Epithelial cell of esophagus (primary cell): ENCODE results near the gene PARD3B.

Experiments
- DNase-seq: peaks from one replicate; pipeline ENCODE4 v3.0.0; 2010; ENCODE audit warnings: low read depth
- H3K4me3 ChIP-seq: 2 replicates; pipeline ENCODE4 v1.5.1; 2011; ENCODE audit warnings: mild to moderate bottlenecking, low read length, control low read depth
- TF ChIP-seq, protein P1 (sequence below): IDR thresholded peaks from 2 replicates; pipeline ENCODE4 v1.5.1; 2011; ENCODE audit warnings: low read depth, mild to moderate bottlenecking, low read length, control low read depth, inconsistent platforms; ENCODE audit not compliant: insufficient read depth; ENCODE audit errors: missing control alignments

Gene PARD3B

DNA sequence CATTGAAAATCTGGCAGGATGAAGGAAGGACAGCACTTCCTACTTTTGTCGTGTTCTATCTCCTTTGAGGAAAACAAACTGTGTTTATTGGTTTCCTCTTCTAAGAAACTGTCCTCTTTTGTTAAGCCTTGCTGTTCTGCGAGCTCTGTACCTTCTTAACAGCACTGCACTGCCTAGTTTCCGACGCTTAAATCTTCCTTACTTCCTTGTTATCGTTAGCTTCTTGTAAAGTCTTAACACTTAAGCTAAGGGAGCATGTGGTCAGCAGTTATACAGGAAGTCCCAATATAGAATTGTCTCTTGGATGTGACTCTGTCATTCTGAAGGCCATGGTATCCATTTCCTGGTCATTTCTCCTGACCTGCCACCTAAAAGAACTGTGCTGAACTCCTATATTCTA lies 584.3 kb downstream of the PARD3B start:
- H3K4me3 ChIP-seq = no peak overlapping the region
- DNase-seq = no peak
- TF ChIP-seq, protein P1, sequence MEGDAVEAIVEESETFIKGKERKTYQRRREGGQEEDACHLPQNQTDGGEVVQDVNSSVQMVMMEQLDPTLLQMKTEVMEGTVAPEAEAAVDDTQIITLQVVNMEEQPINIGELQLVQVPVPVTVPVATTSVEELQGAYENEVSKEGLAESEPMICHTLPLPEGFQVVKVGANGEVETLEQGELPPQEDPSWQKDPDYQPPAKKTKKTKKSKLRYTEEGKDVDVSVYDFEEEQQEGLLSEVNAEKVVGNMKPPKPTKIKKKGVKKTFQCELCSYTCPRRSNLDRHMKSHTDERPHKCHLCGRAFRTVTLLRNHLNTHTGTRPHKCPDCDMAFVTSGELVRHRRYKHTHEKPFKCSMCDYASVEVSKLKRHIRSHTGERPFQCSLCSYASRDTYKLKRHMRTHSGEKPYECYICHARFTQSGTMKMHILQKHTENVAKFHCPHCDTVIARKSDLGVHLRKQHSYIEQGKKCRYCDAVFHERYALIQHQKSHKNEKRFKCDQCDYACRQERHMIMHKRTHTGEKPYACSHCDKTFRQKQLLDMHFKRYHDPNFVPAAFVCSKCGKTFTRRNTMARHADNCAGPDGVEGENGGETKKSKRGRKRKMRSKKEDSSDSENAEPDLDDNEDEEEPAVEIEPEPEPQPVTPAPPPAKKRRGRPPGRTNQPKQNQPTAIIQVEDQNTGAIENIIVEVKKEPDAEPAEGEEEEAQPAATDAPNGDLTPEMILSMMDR = no peak

DNA sequence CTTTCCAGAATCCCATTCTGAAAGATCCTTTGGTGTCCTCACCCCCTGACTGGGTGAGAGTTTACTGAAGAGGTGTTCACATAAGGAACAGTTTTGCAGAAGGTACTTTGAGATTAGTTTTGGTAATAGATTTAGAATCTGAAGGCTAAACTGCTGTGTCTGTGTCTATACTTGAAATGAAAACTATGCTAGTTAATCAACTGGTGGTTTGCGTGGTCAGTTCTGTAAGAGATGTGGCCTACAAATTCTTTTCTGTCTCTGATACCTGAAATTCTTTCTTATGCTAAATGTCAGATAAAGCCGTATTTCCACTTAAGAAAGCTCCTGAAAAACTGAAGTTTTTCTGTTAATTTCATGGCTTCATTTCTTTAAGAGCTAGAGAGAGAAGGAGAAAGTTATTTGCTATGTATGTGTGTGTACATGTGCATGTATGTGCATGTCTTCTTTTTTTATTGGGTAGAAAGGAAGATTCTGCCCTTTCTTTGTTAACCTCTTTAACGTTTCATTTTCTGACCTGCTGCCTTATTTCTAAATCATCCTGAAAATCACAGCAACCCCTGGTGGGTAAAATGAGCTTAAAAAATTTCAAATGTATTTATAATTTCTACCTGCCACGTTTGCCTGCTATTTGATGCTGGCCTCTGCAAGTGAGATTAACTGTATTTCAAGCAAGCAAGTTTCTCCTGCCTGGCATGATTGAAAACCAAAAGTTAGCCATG lies 585.0 kb downstream of the PARD3B start:
- H3K4me3 ChIP-seq = no peak overlapping the region
- TF ChIP-seq, protein P1 = no peak
- DNase-seq = no peak

DNA sequence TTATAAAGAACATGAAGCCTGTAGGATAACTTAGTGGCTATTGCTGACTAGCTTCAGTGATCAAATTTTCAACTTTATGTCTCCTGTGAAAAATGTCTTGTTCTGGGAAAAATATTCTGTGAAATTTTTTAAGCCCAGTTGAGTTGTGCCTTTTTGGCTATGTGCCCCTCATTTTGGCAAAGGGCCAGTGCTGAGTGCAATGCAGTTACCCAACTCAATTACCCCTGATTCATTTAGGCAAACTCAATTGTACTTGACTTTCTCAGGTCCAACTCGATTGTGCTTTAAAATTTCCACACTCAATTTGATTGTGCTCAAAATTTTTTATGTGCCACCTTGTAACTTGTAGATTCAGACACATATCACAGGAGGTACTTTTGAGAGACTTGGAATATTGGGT lies 588.3 kb downstream of the PARD3B start:
- DNase-seq = no peak
- H3K4me3 ChIP-seq = no peak overlapping the region
- TF ChIP-seq, protein P1 = no peak

DNA sequence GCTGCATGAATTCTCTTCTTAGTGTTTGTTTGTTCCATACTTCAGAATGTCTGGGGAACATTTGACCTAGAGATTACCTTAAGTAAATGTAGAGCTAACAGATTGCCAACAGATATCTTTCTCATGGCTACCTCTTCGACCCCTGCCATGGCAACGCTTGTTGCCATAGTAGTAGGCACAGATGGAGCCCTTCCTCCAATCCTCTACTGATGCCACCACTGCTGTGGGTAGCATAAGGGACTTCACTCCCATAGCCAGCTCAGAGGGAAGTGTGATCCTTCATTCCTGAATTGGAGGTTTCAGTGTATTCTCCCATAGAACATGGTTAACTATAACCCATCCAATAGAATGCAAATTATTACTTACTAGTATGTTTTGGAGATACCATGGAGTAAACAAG lies 593.5 kb downstream of the PARD3B start:
- DNase-seq = no peak
- TF ChIP-seq, protein P1 = no peak
- H3K4me3 ChIP-seq = no peak overlapping the region

DNA sequence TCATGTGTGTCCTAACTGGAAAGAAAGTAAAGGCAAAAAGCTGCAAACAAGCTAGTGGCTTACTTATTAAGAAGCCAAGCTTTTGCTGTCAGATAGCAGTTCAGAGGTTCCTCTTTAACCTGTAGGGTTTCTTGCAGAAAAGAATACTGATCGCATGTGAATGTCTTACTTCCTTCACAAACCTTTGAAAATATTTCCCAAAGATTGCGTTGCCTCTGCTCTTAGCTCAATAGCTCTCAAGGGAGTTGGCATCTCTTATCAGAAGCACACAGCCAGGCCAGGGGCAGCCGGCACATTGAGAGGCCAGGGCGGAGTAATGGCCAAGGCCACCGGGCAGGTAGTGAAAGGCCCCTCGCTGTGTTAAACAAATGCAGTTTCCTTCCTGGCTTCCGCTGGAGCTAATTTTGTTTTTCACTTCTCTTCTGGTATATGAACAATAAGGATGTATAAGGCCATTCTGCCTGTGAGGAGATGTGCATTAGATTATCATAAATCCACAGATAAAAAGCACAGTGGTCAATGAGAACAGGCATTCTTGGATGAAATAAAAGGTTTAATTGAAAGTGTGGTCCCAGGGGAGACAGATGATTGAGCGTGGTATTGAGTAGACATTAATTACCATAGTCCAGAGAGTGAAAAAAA lies 594.7 kb downstream of the PARD3B start:
- no peak overlapping the region for H3K4me3 ChIP-seq
- no peak for DNase-seq
- TF ChIP-seq, protein P1 = no peak

DNA sequence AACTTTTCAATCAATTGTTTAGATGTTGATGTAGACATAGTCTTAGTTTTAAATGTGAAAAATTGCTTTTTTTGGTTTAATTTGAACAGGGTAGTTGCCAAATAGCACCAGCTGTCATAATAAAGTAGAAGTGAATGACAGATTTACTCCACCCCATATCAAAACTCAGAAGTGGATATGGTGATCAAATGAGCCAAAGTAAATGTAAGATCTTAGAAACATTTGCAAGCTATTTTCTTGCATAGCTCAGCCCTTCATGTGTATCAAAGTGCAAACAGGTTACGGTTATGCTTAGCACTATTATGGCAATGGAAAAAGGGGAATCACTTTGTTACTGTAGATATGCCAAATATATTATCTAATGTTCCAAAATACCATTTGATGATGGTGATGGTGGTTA lies 596.1 kb downstream of the PARD3B start:
- no peak overlapping the region for H3K4me3 ChIP-seq
- no peak for DNase-seq
- TF ChIP-seq, protein P1 = no peak

DNA sequence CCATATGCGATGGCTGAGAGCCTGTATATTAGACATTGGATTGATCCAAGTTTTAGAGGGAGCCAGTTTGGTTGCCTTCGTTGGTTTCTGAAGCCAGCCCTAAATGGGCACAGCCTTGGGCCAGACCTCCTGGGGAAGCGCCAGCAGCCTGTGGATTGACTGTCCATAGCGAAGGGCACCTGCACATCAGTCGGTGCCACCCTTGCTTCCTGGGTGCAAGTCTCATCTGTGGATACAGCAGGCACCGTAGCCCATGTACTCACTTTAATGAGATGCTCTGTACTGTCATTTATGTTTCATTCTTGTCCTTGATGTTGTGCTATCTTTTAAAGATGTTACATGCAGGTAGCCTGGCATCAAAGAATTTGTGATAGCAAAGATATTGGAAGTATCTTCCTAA lies 600.6 kb downstream of the PARD3B start:
- H3K4me3 ChIP-seq = no peak overlapping the region
- DNase-seq = no peak

More for the DNA sequence above, 600.6 kb downstream of the PARD3B start:
- TF ChIP-seq, protein P1 = no peak
